Tibial nerve (tissue), 3 donors: ENCODE results near the gene SLC47A1.

Experiments
- CTCF ChIP-seq, 5 experiments: fragments of 200-600 bp in 3 of 5; fragments of 450-650 bp in 2 of 5; sonication (generic) in 3 of 5; IDR thresholded peaks; one replicate each; pipeline ENCODE4 v1.5.1; 2016 to 2019; ENCODE audit warnings: antibody characterized with exemption in 5 of 5, mild to moderate bottlenecking in 3 of 5, moderate library complexity in 2 of 5
- POLR2A ChIP-seq, 2 donors: fragments of 450-650 bp; IDR thresholded peaks; one replicate each; pipeline ENCODE4 v1.6.1; 2017; ENCODE audit warnings: antibody characterized with exemption in 2 of 2, mild to moderate bottlenecking in 2 of 2, moderate library complexity in 2 of 2

- TF ChIP-seq CTCF (IDR thresholded peaks at IDR 0.05) (no peak), POLR2A (IDR thresholded peaks at IDR 0.05) (no peak)
Observed at GRCh38 chr17:19542247-19542646, 8.6 kb downstream of the SLC47A1 start.
